ENCODE data around the gene KIF15.

KIF15 gene

DNA sequence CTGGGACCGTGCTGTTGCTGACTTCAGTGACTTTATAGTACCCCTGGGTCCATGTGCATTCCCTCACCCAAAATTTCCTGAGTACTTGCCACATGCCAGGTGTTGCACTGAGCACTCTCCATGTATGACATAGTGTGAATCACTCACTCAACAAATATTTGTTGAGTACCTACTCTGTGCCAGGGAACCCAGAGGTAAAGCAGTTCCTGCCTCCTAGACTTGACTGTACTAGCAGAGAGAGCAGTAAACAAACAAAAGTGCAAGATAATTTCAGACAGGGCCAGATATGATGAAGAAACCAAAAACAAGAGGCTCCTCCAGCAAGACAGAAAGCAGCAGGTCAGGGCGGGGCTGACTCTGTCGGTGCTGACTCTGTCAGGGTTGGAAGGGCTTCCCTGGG lies 125.0 kb downstream of the KIF15 start:
- no peak overlapping the region for H3K27ac ChIP-seq (ENCODE audit: low read depth, low read length)
- no peaks in the 10 kb centered on the region for H3K9me3 ChIP-seq (ENCODE audit: low read length)
- no peaks in the 10 kb centered on the region for H3K4me1 ChIP-seq (ENCODE audit: insufficient read depth, low read length)
- no peaks in the 10 kb centered on the region for H3K36me3 ChIP-seq (ENCODE audit: insufficient read depth, low read length)
- H3K27me3 ChIP-seq (ENCODE audit: control insufficient read depth in 1 of 2, insufficient read depth in 2 of 2, low read length in 2 of 2) = no peaks in the 10 kb centered on the region
- H3K4me3 ChIP-seq (ENCODE audit: low read depth in 1 of 2, low read length in 2 of 2) = no peak overlapping the region
- no peak overlapping the region for H3K9ac ChIP-seq (ENCODE audit: low read length)

DNA sequence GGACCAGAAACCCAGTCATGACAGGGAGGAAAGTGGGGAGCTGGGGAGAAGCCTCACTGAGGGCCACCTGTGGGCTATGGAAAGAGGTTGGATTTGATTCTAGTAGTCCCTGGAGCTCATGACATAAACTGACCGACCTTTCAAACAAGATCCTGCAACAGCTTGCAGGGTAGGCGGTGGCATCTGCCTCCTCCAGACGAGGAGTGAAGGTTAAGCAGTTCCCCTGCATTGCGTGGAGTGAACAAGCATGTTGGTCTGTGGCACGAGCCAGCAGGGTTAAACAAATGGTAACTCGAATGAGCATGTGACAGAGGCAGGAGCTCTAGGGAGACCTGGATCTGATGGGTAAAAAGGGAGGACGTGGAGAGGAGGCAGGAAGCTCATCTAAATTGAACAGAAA lies 125.5 kb downstream of the KIF15 start:
- no peaks in the 10 kb centered on the region for H3K9me3 ChIP-seq (ENCODE audit: low read length)
- no peaks in the 10 kb centered on the region for H3K27me3 ChIP-seq (ENCODE audit: control insufficient read depth in 1 of 2, insufficient read depth in 2 of 2, low read length in 2 of 2)
- H3K9ac ChIP-seq (ENCODE audit: low read length) = no peak overlapping the region
- no peaks in the 10 kb centered on the region for H3K4me1 ChIP-seq (ENCODE audit: insufficient read depth, low read length)
- no peak overlapping the region for H3K27ac ChIP-seq (ENCODE audit: low read depth, low read length)
- H3K36me3 ChIP-seq (ENCODE audit: insufficient read depth, low read length) = no peaks in the 10 kb centered on the region
- no peak overlapping the region for H3K4me3 ChIP-seq (ENCODE audit: low read depth in 1 of 2, low read length in 2 of 2)

DNA sequence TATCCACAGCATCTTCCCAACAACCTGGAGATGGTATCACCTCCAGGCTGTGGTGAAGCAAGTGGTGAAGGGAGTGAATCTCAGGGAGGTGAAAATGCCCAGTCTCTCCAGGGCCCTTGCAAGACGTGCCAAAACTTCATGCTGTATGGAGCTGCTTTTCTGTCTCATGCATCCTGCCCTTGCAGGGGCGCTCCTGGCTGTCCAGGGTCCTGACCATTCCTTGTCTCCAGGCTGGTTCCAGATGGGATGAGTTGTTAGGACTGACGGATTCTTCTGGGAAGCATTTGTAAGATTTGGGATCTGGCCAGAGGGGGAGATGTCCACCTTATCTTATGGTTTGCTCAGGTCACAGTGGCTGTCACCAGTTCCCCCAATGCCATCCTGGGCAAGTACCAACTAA lies 128.7 kb downstream of the KIF15 start:
- no peaks in the 10 kb centered on the region for H3K4me1 ChIP-seq (ENCODE audit: insufficient read depth, low read length)
- no peaks in the 10 kb centered on the region for H3K27me3 ChIP-seq (ENCODE audit: control insufficient read depth in 1 of 2, insufficient read depth in 2 of 2, low read length in 2 of 2)
- no peaks in the 10 kb centered on the region for H3K36me3 ChIP-seq (ENCODE audit: insufficient read depth, low read length)
- no peaks in the 10 kb centered on the region for H3K9me3 ChIP-seq (ENCODE audit: low read length)
- no peak overlapping the region for H3K4me3 ChIP-seq (ENCODE audit: low read depth in 1 of 2, low read length in 2 of 2)
- no peak overlapping the region for H3K9ac ChIP-seq (ENCODE audit: low read length)
- H3K27ac ChIP-seq (ENCODE audit: low read depth, low read length) = no peak overlapping the region

DNA sequence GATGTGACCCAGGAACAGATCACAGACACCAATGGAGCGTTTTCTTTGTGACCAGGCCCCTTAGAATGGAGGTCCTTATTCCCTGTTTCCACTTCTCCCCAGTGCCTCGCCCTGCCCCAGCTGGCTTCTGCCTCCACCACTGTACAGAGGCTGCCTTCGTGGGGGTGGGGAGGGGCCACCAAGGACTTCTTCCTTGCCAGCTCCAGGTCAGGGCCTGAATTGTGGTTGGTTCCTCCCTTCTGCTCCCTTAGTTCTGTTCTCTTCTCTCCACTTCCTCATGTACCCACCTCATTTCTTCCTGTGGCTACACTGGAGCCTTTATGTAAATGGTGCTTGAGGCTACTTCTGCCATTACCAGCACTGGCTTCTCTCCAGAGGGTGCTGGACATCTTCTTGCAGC lies 129.3 kb downstream of the KIF15 start:
- no peaks in the 10 kb centered on the region for H3K36me3 ChIP-seq (ENCODE audit: insufficient read depth, low read length)
- no peak overlapping the region for H3K9ac ChIP-seq (ENCODE audit: low read length)
- H3K9me3 ChIP-seq (ENCODE audit: low read length) = no peaks in the 10 kb centered on the region
- H3K4me3 ChIP-seq (ENCODE audit: low read depth in 1 of 2, low read length in 2 of 2) = no peak overlapping the region
- no peak overlapping the region for H3K27ac ChIP-seq (ENCODE audit: low read depth, low read length)
- no peaks in the 10 kb centered on the region for H3K27me3 ChIP-seq (ENCODE audit: control insufficient read depth in 1 of 2, insufficient read depth in 2 of 2, low read length in 2 of 2)
- no peaks in the 10 kb centered on the region for H3K4me1 ChIP-seq (ENCODE audit: insufficient read depth, low read length)

DNA sequence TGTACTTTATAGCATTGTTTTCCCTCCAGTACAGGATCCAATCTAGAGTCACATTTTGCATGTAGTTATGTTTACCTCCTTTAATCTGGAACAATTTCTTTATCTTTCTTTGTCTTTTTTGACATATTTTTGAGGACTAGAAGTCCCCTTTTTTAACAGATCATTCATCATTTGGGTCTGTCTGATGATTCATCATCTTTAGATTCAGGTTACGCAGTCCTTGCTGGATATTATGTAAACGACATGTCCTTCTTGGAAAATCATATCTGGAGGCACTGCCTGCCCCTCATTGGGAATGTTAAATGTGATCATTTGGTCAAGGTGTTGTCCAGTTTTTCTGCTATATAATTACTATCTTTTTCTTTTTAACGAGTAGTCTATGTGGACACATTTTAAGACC lies 131.1 kb downstream of the KIF15 start:
- Histone ChIP-seq H3K27ac (ENCODE audit: low read depth, low read length) (no peak overlapping the region), H3K27me3 (ENCODE audit: control insufficient read depth in 1 of 2, insufficient read depth in 2 of 2, low read length in 2 of 2) (no peaks in the 10 kb centered on the region), H3K4me3 (ENCODE audit: low read depth in 1 of 2, low read length in 2 of 2) (no peak overlapping the region), H3K9ac (ENCODE audit: low read length) (no peak overlapping the region), H3K9me3 (ENCODE audit: low read length) (no peaks in the 10 kb centered on the region), H3K36me3 (ENCODE audit: insufficient read depth, low read length) (no peaks in the 10 kb centered on the region), H3K4me1 (ENCODE audit: insufficient read depth, low read length) (no peaks in the 10 kb centered on the region)

DNA sequence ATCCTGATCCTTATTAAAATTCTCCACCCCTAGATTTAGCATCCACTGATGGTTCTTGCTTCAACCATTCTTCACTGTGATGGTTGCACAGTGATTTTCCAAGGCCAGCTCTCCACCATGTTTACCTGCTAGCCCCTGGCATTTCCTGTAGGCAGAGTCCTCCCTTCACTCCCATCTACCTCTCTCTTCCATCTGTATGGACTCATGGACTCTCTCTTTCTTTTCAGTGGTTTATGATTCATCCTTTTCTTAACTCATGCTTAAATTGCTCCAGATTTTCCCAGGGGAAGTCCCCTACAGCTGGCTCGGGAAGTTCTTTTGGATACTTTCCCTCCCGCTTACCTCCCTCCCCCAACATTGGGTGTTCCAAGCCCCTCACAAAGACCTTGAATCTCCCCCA lies 131.5 kb downstream of the KIF15 start:
- no peaks in the 10 kb centered on the region for H3K36me3 ChIP-seq (ENCODE audit: insufficient read depth, low read length)
- H3K27me3 ChIP-seq (ENCODE audit: control insufficient read depth in 1 of 2, insufficient read depth in 2 of 2, low read length in 2 of 2) = no peaks in the 10 kb centered on the region
- no peaks in the 10 kb centered on the region for H3K4me1 ChIP-seq (ENCODE audit: insufficient read depth, low read length)
- no peak overlapping the region for H3K27ac ChIP-seq (ENCODE audit: low read depth, low read length)
- no peaks in the 10 kb centered on the region for H3K9me3 ChIP-seq (ENCODE audit: low read length)
- H3K9ac ChIP-seq (ENCODE audit: low read length) = no peak overlapping the region
- H3K4me3 ChIP-seq (ENCODE audit: low read depth in 1 of 2, low read length in 2 of 2) = no peak overlapping the region

DNA sequence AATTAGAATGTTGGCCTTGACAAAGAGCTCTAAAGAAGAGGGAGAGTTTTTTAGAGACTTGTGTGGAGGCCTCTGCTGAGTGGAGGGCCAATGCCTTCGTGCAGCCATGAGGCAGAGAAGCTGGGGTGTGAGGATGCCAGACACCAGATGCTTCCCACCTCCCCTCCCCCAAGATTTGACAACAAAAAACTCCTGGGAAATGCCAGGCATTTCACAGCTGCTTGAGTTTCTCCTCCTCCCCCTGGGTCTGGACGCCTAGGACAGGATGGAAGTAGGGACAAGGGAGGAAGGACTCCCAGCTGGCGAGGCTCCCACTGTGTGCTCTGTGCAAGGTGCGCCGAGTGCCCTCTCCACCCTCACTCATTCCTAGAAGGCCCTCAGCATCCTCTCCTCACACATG lies 132.9 kb downstream of the KIF15 start:
- H3K36me3 ChIP-seq (ENCODE audit: insufficient read depth, low read length) = no peaks in the 10 kb centered on the region
- H3K27me3 ChIP-seq (ENCODE audit: control insufficient read depth in 1 of 2, insufficient read depth in 2 of 2, low read length in 2 of 2) = no peaks in the 10 kb centered on the region
- no peak overlapping the region for H3K9ac ChIP-seq (ENCODE audit: low read length)
- H3K4me3 ChIP-seq (ENCODE audit: low read depth in 1 of 2, low read length in 2 of 2) = no peak overlapping the region
- H3K4me1 ChIP-seq (ENCODE audit: insufficient read depth, low read length) = no peaks in the 10 kb centered on the region
- no peaks in the 10 kb centered on the region for H3K9me3 ChIP-seq (ENCODE audit: low read length)
- H3K27ac ChIP-seq (ENCODE audit: low read depth, low read length) = no peak overlapping the region

DNA sequence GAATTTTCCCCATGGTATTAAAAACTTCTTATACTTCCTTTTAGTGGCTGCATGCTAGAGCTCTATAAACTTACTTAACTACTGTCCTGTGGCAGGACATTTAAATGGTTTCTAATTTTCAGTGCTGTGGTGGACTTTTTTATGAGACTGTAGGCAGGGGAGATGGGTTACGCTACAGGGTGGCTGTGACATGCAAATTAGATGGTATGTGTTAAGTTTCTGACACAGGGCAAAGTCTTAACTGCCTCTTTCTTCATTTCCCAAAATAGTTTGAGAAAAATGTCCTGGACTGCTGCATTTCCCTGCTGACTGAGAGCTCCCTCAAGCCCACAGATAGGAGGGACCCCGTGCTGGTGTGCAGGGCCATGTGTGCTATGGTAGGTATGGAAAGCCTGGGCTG lies 134.8 kb downstream of the KIF15 start:
- Histone ChIP-seq H3K27me3 (ENCODE audit: control insufficient read depth in 1 of 2, insufficient read depth in 2 of 2, low read length in 2 of 2) (no peaks in the 10 kb centered on the region), H3K9me3 (ENCODE audit: low read length) (no peaks in the 10 kb centered on the region), H3K4me1 (ENCODE audit: insufficient read depth, low read length) (no peaks in the 10 kb centered on the region), H3K27ac (ENCODE audit: low read depth, low read length) (no peak overlapping the region), H3K4me3 (ENCODE audit: low read depth in 1 of 2, low read length in 2 of 2) (no peak overlapping the region), H3K36me3 (ENCODE audit: insufficient read depth, low read length) (no peaks in the 10 kb centered on the region), H3K9ac (ENCODE audit: low read length) (no peak overlapping the region)

DNA sequence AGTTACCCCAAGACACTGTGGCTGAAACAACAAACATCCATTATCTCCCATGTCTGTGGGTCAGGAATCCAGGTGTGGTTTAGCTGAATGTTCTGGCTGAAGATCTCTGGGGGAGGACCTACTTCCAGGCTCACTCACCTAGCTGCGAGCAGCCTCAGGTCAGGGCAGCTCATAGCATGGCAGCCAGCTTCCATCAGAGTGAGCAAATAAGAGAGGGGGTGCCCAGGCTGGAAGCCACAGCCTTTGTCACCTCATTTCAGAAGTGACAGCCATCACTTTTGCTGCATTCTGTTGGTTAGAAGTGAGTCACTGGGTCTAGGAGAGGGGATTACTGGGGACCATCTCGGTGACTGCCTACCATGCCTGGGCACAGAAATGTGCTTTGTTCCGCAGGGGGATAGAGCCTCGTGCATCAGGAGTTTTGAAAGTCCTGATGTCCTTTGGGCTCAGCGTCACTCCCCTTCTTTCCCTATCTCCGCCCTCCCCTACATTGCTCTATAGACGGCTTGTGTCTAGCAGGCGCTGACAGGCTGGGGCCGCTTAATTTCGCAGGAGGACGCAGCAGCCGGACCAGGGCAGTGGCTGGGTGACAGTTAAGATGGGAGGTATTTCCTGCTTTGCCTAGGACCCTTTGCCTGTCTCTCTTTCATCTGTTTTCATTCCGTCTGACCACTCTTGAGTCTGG lies 138.2 kb downstream of the KIF15 start:
- H3K9ac ChIP-seq (ENCODE audit: low read length) = no peak overlapping the region
- no peaks in the 10 kb centered on the region for H3K27me3 ChIP-seq (ENCODE audit: control insufficient read depth in 1 of 2, insufficient read depth in 2 of 2, low read length in 2 of 2)
- no peaks in the 10 kb centered on the region for H3K36me3 ChIP-seq (ENCODE audit: insufficient read depth, low read length)
- no peaks in the 10 kb centered on the region for H3K9me3 ChIP-seq (ENCODE audit: low read length)
- H3K4me1 ChIP-seq (ENCODE audit: insufficient read depth, low read length) = no peaks in the 10 kb centered on the region
- H3K27ac ChIP-seq (ENCODE audit: low read depth, low read length) = no peak overlapping the region
- no peak overlapping the region for H3K4me3 ChIP-seq (ENCODE audit: low read depth in 1 of 2, low read length in 2 of 2)

DNA sequence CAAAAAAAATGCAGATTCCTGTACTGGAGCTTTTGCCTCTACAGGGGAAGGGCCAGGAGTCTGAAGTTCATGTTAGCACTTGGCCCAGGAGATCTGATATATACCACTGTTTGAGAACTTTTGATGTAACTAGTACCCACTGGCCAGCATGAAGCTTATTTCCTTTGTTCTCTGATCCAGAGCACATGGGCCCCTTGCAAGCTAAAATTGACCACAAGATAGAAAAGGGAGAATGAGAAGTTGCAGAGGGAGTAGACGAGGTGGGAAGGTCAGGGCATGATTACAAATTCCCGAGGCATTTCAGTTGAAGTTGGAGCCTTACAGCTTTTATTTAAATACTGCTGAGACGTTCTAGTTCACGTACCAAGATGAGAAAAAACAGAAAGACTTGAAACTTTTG lies 141.0 kb downstream of the KIF15 start:
- H3K9ac ChIP-seq (ENCODE audit: low read length) = no peak overlapping the region
- no peaks in the 10 kb centered on the region for H3K36me3 ChIP-seq (ENCODE audit: insufficient read depth, low read length)
- no peak overlapping the region for H3K27ac ChIP-seq (ENCODE audit: low read depth, low read length)
- H3K4me3 ChIP-seq (ENCODE audit: low read depth in 1 of 2, low read length in 2 of 2) = no peak overlapping the region
- no peaks in the 10 kb centered on the region for H3K4me1 ChIP-seq (ENCODE audit: insufficient read depth, low read length)
- no peaks in the 10 kb centered on the region for H3K9me3 ChIP-seq (ENCODE audit: low read length)
- H3K27me3 ChIP-seq (ENCODE audit: control insufficient read depth in 1 of 2, insufficient read depth in 2 of 2, low read length in 2 of 2) = peaks cover 0 to 3% of the 10 kb centered on the region in 2 donors

Measured in muscle layer of colon (tissue), 2 donors.